Dermis blood vessel endothelial cell (primary cell): Measurements from ENCODE around the gene CDC26. TPM values are rescaled to one million over a fixed set of nuclear protein-coding genes. Genes with fewer than 3 reads are reported as not detected.
"Not testable (repeated sequence)": the region's sequence is repeated elsewhere in the genome, so short reads cannot be mapped to it uniquely, and the experiment has no call there.

ENCODE experiments used
- DNase-seq: peaks from one replicate; pipeline ENCODE4 v3.0.0; 2010
- total RNA-seq: library from RNA; depleted of rRNA; stranded (reverse); fragments of >200 nt; gene quantifications from 2 replicates; pipeline ENCODE4 v1.2.3, GENCODE V29; 2014

Gene CDC26
- total RNA-seq, 1 donor from 2014 or later = 67.9 TPM

- no peak for DNase-seq
These were observed 18.0 kb upstream of the CDC26 start for GRCh38 chr9:113293285-113293878.

- DNase-seq = peak; percentile 10
These were observed 14.8 kb upstream of the CDC26 start for GRCh38 chr9:113290052-113290607.

GRCh38 chr9:113289091-113289490 lies 13.7 kb upstream of the CDC26 start:
- no peak for DNase-seq

- no peak for DNase-seq
These were observed 6.0 kb upstream of the CDC26 start for GRCh38 chr9:113281356-113281755.

GRCh38 chr9:113278840-113279239 lies 3.5 kb upstream of the CDC26 start:
- DNase-seq = no peak

- peak; percentile 78 for DNase-seq
These were observed 757 bp downstream of the CDC26 start for GRCh38 chr9:113274474-113275156.

- DNase-seq = no peak
These were observed 5.5 kb downstream of the CDC26 start for GRCh38 chr9:113269871-113270270.

- DNase-seq = no peak
These were observed 6.0 kb downstream of the CDC26 start for GRCh38 chr9:113269355-113269754.

GRCh38 chr9:113267911-113268566 lies 7.3 kb downstream of the CDC26 start:
- DNase-seq = no peak

- no peak for DNase-seq
These were observed 9.2 kb downstream of the CDC26 start for GRCh38 chr9:113266174-113266573.

GRCh38 chr9:113261917-113262671 lies 13.3 kb downstream of the CDC26 start:
- no peak for DNase-seq

GRCh38 chr9:113258282-113258681 lies 17.1 kb downstream of the CDC26 start:
- DNase-seq = no peak

GRCh38 chr9:113257863-113258262 lies 17.5 kb downstream of the CDC26 start:
- no peak for DNase-seq

- DNase-seq = no peak
These were observed 19.9 kb downstream of the CDC26 start for GRCh38 chr9:113255438-113255837.

- DNase-seq = no peak
These were observed 20.4 kb downstream of the CDC26 start for GRCh38 chr9:113254991-113255390.

GRCh38 chr9:113250807-113251206 lies 24.6 kb downstream of the CDC26 start:
- DNase-seq = no peak

GRCh38 chr9:113249661-113250060 lies 25.7 kb downstream of the CDC26 start:
- DNase-seq = not testable (repeated sequence)

- peak; percentile 48 for DNase-seq
These were observed 27.7 kb downstream of the CDC26 start for GRCh38 chr9:113247640-113248039.

- no peak for DNase-seq
These were observed 28.4 kb downstream of the CDC26 start for GRCh38 chr9:113246928-113247327.

GRCh38 chr9:113245894-113246293 lies 29.5 kb downstream of the CDC26 start:
- no peak for DNase-seq

GRCh38 chr9:113244556-113244955 lies 30.8 kb downstream of the CDC26 start:
- no peak for DNase-seq

GRCh38 chr9:113241161-113241560 lies 34.2 kb downstream of the CDC26 start:
- no peak for DNase-seq

- peak; percentile 11 for DNase-seq
These were observed 36.5 kb downstream of the CDC26 start for GRCh38 chr9:113238859-113239232.
